ENCODE results near the gene IFNA10. TPM values are rescaled to one million over a fixed set of nuclear protein-coding genes. Genes with fewer than 3 reads are reported as not detected.
"Not testable (repeated sequence)": the region's sequence is repeated elsewhere in the genome, so short reads cannot be mapped to it uniquely, and the experiment has no call there.

The IFNA10 gene
- total RNA-seq: not detected

DNA sequence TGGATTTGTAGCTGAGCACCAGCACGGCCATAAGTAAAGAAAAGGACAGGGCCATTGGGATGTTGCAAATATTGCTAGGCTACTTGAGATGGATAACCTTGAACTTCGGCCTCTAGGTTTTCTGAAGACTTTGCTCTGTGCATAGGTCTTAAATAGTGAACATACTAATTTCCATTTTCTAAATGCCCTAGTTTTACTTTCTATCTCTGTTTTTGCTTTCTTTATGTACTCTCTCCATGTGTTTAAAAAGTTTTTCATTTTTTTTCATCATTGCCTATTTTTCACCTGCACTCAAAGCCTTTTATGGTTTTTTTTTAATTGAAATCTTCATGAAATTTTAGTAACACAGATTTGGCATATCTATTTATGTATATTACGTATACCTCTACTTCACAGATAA, at the start of gene IFNA10:
Gene IFNA10, minus strand, starts transcription at position 101 of the 400 bp plus-strand sequence. Its CDS starts 46 bp downstream, at position 55.
- H3K4me3 Mint-ChIP-seq, H3K27ac Mint-ChIP-seq, DNase-seq, H3K36me3 Mint-ChIP-seq, H3K27me3 Mint-ChIP-seq, H3K4me1 Mint-ChIP-seq, H3K9me3 Mint-ChIP-seq: not testable (repeated sequence)

DNA sequence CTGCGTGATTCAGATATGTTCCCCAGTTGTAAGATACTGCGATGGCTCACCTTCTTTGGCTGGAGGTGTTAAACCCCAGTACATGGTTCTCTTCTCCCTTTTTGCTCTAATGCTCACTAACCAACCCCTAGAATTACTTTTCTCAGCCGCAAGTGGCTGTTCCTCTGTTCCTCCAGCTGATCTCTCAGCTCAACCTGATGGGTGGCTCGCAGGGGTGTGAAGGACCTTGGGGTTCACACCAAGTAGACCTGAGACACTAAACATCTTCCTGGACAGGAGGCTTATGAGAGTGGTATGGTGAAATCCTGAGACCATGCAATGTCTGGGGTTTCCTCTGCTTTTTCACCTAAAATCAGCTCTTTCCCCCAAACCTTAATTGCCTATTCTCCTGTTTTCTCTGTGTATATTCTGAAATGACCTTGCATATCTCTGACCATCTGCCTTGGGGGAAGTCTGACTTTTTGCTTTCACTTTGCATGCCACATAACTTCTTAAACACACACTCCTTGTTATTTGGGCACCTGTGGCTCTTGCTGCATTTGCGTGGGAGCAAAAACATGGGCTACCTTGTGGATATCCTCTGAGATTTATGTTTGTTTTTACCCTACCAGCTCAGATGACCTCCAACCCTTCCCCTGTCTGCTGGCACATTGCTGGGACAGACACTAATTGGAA, 48.7 kb upstream of the IFNA10 start:
- no peak overlapping the region for H3K4me3 Mint-ChIP-seq
- peaks cover 4% of the 10 kb centered on the region for H3K4me1 Mint-ChIP-seq
- no peaks in the 10 kb centered on the region for H3K9me3 Mint-ChIP-seq
- no peak overlapping the region for H3K27ac Mint-ChIP-seq
- peaks cover 17% of the 10 kb centered on the region for H3K27me3 Mint-ChIP-seq
- no peaks in the 10 kb centered on the region for H3K36me3 Mint-ChIP-seq
- no peak for DNase-seq

DNA sequence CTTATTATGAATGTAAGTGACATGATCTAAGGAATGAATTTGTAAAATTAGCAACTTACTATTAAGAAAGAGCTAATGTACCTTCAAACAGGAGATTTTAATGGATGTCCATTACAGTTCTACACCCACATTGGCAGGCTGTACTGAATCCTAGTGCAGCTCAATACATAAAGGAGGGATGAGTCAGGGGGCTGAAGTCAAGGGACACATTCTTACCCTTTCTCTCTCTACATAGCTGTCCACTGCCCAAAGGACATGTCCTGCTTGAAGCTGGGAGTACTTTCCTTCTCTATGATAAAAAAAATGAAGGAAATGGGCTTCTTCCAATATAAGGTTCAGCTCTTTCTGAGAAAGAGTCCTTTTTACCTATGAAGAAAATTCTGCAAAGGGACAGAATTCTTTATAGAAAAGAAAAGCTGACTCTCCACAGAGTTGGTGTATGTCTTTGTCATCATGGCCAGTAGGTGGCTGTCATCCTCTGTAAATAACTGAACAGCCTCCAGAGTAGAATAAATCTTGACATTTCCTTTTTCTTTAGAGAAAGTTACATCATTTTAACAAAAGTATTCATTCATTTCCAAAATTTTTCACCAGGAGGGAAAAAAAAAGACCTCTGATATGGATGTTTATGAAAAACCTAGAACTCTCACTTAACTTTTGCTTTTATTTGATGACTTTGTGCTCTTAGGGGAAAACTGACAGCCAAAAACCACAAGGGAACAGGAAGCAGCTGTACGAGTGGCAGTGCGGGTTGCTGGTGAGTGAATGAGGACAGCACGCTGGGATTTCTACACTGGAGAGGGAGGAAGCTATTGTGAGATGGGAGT, 46.0 kb upstream of the IFNA10 start:
- peaks cover 32% of the 10 kb centered on the region for H3K27me3 Mint-ChIP-seq
- H3K9me3 Mint-ChIP-seq: no peaks in the 10 kb centered on the region
- no peak overlapping the region for H3K27ac Mint-ChIP-seq
- peaks cover 4% of the 10 kb centered on the region for H3K4me1 Mint-ChIP-seq
- H3K36me3 Mint-ChIP-seq: no peaks in the 10 kb centered on the region
- peak; percentile 14 for DNase-seq
- H3K4me3 Mint-ChIP-seq: no peak overlapping the region

DNA sequence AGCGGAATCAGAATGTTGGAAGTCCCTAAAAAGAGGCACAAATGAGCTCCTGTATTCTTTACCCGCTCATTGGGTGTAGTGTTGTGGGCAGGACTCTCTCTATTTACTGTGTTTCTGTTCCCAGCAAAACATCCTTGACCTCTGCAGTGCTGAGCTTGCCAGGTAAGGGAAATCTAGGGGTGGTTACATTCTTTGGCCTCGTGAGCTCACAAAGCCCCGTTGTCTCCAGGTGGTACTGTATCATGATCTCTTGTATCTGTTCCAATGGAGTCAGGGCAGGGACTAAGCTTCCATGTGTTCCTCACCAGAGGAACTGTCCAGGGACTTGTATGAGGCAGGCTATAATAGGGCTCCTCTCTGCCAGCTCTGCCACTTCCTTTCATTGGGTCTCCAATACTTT, 44.7 kb upstream of the IFNA10 start:
- H3K36me3 Mint-ChIP-seq: no peaks in the 10 kb centered on the region
- no peaks in the 10 kb centered on the region for H3K9me3 Mint-ChIP-seq
- H3K27ac Mint-ChIP-seq: no peak overlapping the region
- no peak for DNase-seq
- peaks cover 4% of the 10 kb centered on the region for H3K4me1 Mint-ChIP-seq
- H3K4me3 Mint-ChIP-seq: no peak overlapping the region
- H3K27me3 Mint-ChIP-seq: peaks cover 30% of the 10 kb centered on the region

DNA sequence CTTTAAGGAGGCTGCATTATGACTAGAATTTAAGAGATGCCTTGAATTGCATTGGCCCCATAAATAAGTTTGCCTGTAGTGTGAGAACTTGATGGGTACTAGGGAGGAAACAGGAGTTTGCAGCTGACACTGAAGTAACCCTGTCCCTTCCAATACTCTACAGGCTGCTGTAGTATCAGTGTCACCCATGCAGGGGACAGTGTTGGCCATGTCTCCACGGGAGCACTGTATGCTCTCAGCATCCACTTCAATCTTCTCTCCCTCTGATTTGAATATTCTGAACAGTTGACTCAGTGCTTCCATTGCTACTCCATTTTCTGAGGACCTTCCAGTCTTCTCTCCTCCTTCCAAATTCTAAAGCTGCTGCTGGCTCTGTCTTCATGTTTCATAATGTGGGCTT, 44.2 kb upstream of the IFNA10 start:
- no peak for DNase-seq
- H3K9me3 Mint-ChIP-seq: no peaks in the 10 kb centered on the region
- H3K4me1 Mint-ChIP-seq: peaks cover 4% of the 10 kb centered on the region
- no peak overlapping the region for H3K4me3 Mint-ChIP-seq
- H3K27me3 Mint-ChIP-seq: peaks cover 29% of the 10 kb centered on the region
- no peaks in the 10 kb centered on the region for H3K36me3 Mint-ChIP-seq
- H3K27ac Mint-ChIP-seq: no peak overlapping the region

DNA sequence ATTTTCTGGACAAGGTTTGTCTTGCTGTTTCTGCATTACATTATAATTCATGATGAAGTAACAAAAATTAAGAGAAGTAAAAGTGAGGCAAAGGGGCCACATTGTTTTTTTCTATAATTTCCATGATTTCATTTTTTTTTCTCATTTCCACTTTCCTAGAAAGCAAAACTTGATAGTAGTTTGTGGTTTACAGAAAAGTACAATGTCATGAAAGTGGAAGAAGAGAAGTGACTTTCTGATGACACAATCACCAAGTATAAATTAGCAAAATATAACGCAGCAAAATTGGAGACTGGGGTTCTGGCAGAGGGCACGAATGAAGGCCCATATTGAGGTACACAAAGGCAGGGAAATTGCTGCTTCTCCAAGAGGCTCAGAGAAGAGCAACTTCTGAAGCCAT, 37.9 kb upstream of the IFNA10 start:
- no peak for DNase-seq
- Mint-ChIP-seq H3K4me3 (no peak overlapping the region), H3K4me1 (peaks cover 6% of the 10 kb centered on the region)

DNA sequence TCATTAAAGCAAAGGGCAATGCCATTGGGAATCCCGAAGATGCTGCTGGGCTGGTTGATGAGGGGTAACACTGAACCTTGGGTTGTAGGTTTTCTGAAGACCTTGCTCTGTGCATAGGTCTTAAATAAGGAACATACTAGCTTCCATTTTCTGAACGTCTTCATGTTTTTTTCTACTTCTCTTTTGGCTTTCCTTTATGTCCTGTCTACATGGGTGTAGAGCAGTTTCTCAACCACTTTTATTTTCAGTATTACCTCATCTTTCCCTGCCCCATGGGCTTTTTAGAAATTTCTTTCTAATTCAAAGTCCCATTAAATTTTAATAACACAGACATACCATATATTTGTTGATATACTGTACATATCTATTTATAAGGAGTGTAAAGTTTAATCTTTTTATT, 33.0 kb upstream of the IFNA10 start, which contains the start of gene IFNA14:
Gene IFNA14, minus strand, starts transcription at position 95 of the 400 bp plus-strand sequence. Its CDS starts 70 bp downstream, at position 25.
- no peak within 1 kb of the TSS for H3K4me3 Mint-ChIP-seq
- no peaks in the 10 kb centered on the region for H3K36me3 Mint-ChIP-seq
- no peaks in the 10 kb centered on the region for H3K9me3 Mint-ChIP-seq
- no peak for DNase-seq
- no peak within 1 kb of the TSS for H3K27ac Mint-ChIP-seq
- peaks cover 18% of the 10 kb centered on the region for H3K27me3 Mint-ChIP-seq
- H3K4me1 Mint-ChIP-seq: peaks cover 11% of the 10 kb centered on the region

More for the DNA sequence above, 37.9 kb upstream of the IFNA10 start:
- Mint-ChIP-seq H3K9me3 (no peaks in the 10 kb centered on the region), H3K27me3 (peaks cover 27% of the 10 kb centered on the region), H3K36me3 (no peaks in the 10 kb centered on the region), H3K27ac (no peak overlapping the region)

DNA sequence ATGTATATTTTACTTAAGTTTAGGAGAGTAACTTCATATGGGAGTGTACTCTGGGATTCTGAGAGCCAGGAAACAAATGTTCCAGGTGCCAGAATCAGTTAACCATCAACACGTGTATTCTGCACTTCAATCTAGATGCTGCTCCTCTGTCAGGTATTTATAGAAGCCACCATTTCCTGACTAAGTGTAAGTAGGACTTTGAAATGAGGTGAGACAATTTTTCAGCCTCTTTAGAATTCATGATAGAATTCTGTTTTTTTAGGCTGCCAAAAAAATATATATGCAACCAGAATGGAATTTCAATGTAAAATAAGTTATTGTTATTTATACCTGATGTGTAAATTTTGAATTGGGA, 29.4 kb upstream of the IFNA10 start:
- H3K27me3 Mint-ChIP-seq, H3K4me1 Mint-ChIP-seq, H3K27ac Mint-ChIP-seq, H3K9me3 Mint-ChIP-seq, DNase-seq, H3K36me3 Mint-ChIP-seq, H3K4me3 Mint-ChIP-seq: not testable (repeated sequence)

DNA sequence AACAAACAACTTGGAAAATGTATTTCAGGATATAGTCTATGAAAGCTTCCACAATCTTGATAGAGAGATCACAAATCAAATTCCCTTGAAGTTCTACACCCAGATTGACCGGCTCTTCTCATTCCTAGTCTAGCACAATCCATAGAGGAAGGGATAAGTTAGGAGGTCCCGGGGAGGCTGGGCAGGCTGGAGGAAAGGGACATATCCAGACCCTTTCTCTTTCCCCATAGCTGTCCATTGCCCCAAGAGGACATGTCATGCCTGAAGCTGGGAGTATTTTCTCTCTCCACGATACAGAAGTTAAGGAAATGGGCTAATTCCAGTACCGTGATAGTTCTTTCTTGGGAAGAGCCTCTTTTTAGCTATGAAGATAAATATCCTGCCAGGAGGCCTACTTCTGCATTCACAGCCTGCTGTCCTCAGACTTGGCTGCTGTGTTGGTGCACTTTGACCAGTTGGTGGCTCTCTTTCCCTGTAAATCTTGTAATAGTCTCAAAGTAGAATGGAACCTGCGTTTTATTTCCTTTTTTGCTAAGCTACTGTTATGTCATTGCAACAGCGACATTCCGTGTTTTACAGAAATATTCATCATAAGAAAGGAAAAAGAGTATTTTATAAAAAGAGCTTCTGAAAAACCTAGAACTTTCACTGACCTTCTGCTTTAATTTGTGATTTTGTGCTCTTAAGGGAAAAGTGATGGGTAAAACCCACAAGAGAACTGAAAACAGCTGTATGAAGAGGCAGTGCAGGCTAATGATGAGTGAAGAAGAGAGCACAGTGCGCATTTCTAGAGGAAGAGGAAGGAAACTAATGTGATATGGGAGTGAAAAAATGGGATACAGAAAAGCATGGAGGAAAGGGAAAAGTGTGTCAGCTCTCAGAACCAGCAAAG, 28.8 kb upstream of the IFNA10 start:
- not testable (repeated sequence) for H3K27ac Mint-ChIP-seq, H3K4me1 Mint-ChIP-seq, H3K27me3 Mint-ChIP-seq, H3K9me3 Mint-ChIP-seq, H3K36me3 Mint-ChIP-seq
- H3K4me3 Mint-ChIP-seq: peak overlapping the region; percentile 32
- DNase-seq: peak; percentile 14

DNA sequence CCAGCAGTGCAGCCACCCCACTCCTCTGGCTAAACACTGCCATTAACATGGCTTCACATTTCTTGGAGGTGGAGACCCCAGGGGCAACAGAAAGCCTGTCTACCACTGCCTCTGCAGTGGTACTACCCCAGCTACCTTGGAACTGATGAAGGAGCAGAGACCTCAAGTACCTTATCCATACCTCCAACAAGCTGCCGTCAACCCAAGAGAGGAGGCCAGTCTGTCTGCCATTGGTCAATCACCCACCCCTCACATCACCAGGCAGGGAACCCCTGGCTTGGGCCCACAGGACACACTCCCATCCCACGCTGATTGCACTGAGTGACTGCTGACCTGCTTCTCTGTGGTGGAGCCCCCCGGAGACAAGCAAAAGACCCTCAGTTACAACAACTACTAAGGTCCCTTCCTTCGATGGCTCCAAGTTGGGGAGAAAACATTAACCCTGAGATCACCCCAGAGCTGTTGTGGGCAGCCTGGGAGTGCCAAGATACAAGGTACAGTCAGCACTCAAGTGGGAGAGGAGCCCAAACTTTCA, 27.3 kb upstream of the IFNA10 start:
- Mint-ChIP-seq H3K9me3 (no peaks in the 10 kb centered on the region), H3K36me3 (no peaks in the 10 kb centered on the region), H3K27ac (no peak overlapping the region), H3K27me3 (peaks cover 7% of the 10 kb centered on the region), H3K4me1 (peaks cover 6% of the 10 kb centered on the region), H3K4me3 (no peak overlapping the region)
- DNase-seq: no peak

DNA sequence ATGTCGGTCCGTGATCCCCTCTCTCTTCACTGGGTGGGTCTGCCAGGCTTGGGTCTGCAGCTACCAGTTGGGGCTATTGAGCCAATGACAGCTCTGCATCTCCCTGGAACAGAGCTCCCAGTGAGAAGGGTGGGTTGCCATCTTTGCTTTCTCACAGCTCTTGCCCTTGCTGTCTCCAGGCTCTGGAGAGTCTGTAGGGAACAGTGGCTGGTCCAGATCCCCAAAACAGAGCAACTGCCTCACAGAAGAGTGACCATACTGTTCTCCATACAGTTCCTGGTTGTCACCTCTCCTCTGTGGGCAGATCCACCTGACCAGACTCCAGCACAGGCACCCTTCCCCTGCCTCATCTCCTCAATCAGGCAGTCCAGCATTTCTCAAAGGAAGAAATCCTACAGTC, 26.3 kb upstream of the IFNA10 start:
- no peak for DNase-seq
- Mint-ChIP-seq H3K4me1 (peaks cover 7% of the 10 kb centered on the region), H3K9me3 (no peaks in the 10 kb centered on the region), H3K4me3 (no peak overlapping the region), H3K36me3 (no peaks in the 10 kb centered on the region), H3K27ac (no peak overlapping the region), H3K27me3 (peaks cover 2% of the 10 kb centered on the region)

DNA sequence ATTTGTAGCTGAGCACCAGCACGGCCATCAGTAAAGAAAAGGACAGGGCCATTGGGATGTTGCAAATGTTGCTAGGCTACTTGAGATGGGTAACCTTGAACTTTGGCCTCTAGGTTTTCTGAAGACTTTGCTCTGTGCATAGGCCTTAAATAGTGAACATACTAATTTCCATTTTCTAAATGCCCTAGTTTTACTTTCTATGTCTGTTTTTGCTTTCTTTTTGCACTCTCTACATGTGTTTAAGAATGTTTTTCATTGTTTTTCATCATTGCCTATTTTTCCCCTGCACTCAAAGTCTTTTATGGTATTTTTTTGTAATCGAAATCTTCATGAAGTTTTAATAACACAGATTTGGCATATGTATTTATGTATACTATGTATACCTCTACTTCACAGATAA, 21.2 kb upstream of the IFNA10 start, which contains the start of gene IFNA17:
Gene IFNA17, minus strand, starts transcription at position 101 of the 400 bp plus-strand sequence. Its CDS starts 49 bp downstream, at position 52.
- no peak within 1 kb of the TSS for H3K27ac Mint-ChIP-seq
- H3K4me3 Mint-ChIP-seq: no peak within 1 kb of the TSS
- peaks cover 15% of the 10 kb centered on the region for H3K27me3 Mint-ChIP-seq
- no peaks in the 10 kb centered on the region for H3K9me3 Mint-ChIP-seq
- peaks cover 2% of the 10 kb centered on the region for H3K4me1 Mint-ChIP-seq
- no peaks in the 10 kb centered on the region for H3K36me3 Mint-ChIP-seq
- no peak for DNase-seq

DNA sequence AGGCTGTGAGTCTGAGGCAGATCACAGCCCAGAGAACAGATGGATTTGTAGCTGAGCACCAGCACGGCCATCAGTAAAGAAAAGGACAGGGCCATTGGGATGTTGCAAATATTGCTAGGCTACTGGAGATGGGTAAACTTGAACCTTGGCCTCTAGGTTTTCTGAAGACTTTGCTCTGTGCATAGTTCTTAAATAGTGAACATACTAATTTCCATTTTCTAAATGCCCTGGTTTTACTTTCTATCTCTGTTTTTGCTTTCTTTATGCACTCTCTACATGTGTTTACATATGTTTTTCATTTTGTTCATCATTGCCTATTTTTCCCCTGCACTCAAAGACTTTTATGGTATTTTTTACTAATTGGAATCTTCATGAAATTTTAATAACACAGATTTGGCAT, 10.3 kb upstream of the IFNA10 start, which contains the start of gene IFNA16:
Gene IFNA16, minus strand, starts transcription at position 101 of the 400 bp plus-strand sequence. Its CDS starts 6 bp downstream, at position 95.
- DNase-seq, H3K27ac Mint-ChIP-seq, H3K4me3 Mint-ChIP-seq, H3K4me1 Mint-ChIP-seq, H3K9me3 Mint-ChIP-seq, H3K36me3 Mint-ChIP-seq: not testable (repeated sequence)
- peaks cover 33% of the 10 kb centered on the region for H3K27me3 Mint-ChIP-seq

DNA sequence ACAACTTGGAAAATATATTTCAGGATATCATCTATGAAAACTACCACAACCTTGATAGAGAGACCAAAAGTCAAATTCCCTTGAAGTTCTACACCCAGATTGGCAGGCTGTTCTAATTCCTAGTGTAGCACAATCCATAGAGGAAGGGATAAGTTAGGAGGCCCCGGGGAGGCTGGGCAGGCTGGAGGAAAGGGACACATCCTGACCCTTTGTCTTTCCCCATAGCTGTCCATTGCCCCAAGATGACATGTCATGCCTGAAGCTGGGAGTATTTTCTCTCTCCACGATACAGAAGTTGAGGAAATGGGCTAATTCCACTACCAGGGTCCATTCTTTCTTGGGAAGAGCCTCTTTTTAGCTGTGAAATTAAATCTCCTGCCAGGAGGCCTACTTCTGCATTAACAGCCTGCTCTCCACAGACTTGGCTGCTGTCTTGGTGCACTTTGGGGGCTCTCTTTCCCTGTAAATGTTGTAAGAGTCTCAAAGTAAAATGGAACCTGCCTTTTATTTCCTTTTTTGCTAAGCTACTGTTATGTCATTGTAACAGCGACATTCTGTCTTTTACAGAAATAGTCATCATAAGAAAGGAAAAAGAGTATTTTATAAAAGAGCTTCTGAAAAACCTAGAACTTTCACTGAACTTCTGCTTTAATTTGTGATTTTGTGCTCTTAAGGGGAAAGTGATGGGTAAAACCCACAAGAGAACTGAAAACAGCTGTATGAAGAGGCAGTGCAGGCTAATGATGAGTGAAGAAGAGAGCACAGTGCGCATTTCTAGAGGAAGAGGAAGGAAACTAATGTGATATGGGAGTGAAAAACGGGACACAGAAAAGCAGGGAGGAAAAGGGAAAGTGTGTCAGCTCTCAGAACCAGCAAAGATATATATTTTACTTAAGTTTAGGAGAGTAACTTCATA, 6.7 kb upstream of the IFNA10 start:
- H3K4me3 Mint-ChIP-seq: peak overlapping the region; percentile 32
- not testable (repeated sequence) for H3K4me1 Mint-ChIP-seq, H3K27ac Mint-ChIP-seq

More for the DNA sequence above, 6.7 kb upstream of the IFNA10 start:
- H3K9me3 Mint-ChIP-seq, H3K36me3 Mint-ChIP-seq, DNase-seq: not testable (repeated sequence)
- H3K27me3 Mint-ChIP-seq: peaks cover 11% of the 10 kb centered on the region
